NCI-H1092 treated with DMSO at 0.1 percent for 48 hours (cell line): Measurements from ENCODE around the gene ARVCF.

Experiments used
- DNase-seq: peaks from one replicate; lab custom pipeline; 2025; lab: John Stamatoyannopoulos, UW

ARVCF gene

GRCh38 chr22:20052309-20053259 is 36.0 kb upstream of the ARVCF start:
- no peak for DNase-seq

GRCh38 chr22:20051927-20052308 is 35.3 kb upstream of the ARVCF start:
- DNase-seq: no peak

- DNase-seq: no peak
These were observed 30.1 kb upstream of the ARVCF start for GRCh38 chr22:20046730-20047129.

- no peak for DNase-seq
These were observed 28.0 kb upstream of the ARVCF start for GRCh38 chr22:20044495-20045151.

GRCh38 chr22:20043997-20044342 is 27.3 kb upstream of the ARVCF start:
- DNase-seq: no peak

GRCh38 chr22:20043057-20043996 is 26.7 kb upstream of the ARVCF start:
- no peak for DNase-seq

- DNase-seq: no peak
These were observed 23.9 kb upstream of the ARVCF start for GRCh38 chr22:20040327-20041200.

GRCh38 chr22:20039683-20040325 is 23.2 kb upstream of the ARVCF start:
- DNase-seq: no peak

GRCh38 chr22:20038574-20038973 is 22.0 kb upstream of the ARVCF start:
- no peak for DNase-seq

- no peak for DNase-seq
These were observed 20.8 kb upstream of the ARVCF start for GRCh38 chr22:20037419-20037818.

GRCh38 chr22:20036535-20037392 is 20.1 kb upstream of the ARVCF start:
- DNase-seq: no peak

GRCh38 chr22:20036084-20036482 is 19.5 kb upstream of the ARVCF start:
- no peak for DNase-seq

- DNase-seq: no peak
These were observed 18.9 kb upstream of the ARVCF start for GRCh38 chr22:20035375-20036083.

- DNase-seq: no peak
These were observed 17.5 kb upstream of the ARVCF start for GRCh38 chr22:20034143-20034542.

- DNase-seq: no peak
These were observed 16.6 kb upstream of the ARVCF start for GRCh38 chr22:20033045-20033706.

- DNase-seq: no peak
These were observed 15.9 kb upstream of the ARVCF start for GRCh38 chr22:20032407-20032991.

GRCh38 chr22:20031732-20032406 is 15.2 kb upstream of the ARVCF start:
- no peak for DNase-seq
